HS-27A (cell line): ENCODE measurements around the gene ATP1A3.
"Not testable (repeated sequence)": the region's sequence is repeated elsewhere in the genome, so short reads cannot be mapped to it uniquely, and the experiment has no call there.

Experiments used
- DNase-seq: peaks from one replicate; pipeline ENCODE4 v3.0.0-alpha.2; 2012; ENCODE audit warnings: low read depth, missing footprints

Gene ATP1A3

GRCh38 chr19:42010245-42011126, 16.5 kb upstream of the ATP1A3 start:
- no peak for DNase-seq

- no peak for DNase-seq
These were observed 12.5 kb upstream of the ATP1A3 start for GRCh38 chr19:42006569-42006968.

- DNase-seq: no peak
These were observed 11.5 kb upstream of the ATP1A3 start for GRCh38 chr19:42005504-42005903.

GRCh38 chr19:42003506-42004294, 9.7 kb upstream of the ATP1A3 start:
- no peak for DNase-seq

GRCh38 chr19:41999878-42000208, 5.8 kb upstream of the ATP1A3 start:
- no peak for DNase-seq

GRCh38 chr19:41999071-41999877, 5.2 kb upstream of the ATP1A3 start:
- no peak for DNase-seq

GRCh38 chr19:41998246-41999020, 4.4 kb upstream of the ATP1A3 start:
- no peak for DNase-seq

GRCh38 chr19:41997851-41998229, 3.8 kb upstream of the ATP1A3 start:
- DNase-seq: no peak

GRCh38 chr19:41997121-41997850, 3.3 kb upstream of the ATP1A3 start:
- no peak for DNase-seq

- no peak for DNase-seq
These were observed 2.1 kb upstream of the ATP1A3 start for GRCh38 chr19:41995959-41996797.

- no peak for DNase-seq
These were observed 1.2 kb upstream of the ATP1A3 start for GRCh38 chr19:41994994-41995958.

GRCh38 chr19:41994521-41994971, 516 bp upstream of the ATP1A3 start:
- DNase-seq: no peak

- DNase-seq: not testable (repeated sequence)
These were observed 2.0 kb downstream of the ATP1A3 start for GRCh38 chr19:41991925-41992569.

- no peak for DNase-seq
These were observed 3.0 kb downstream of the ATP1A3 start for GRCh38 chr19:41991025-41991424.

- no peak for DNase-seq
These were observed 3.4 kb downstream of the ATP1A3 start for GRCh38 chr19:41990615-41991014.

- no peak for DNase-seq
These were observed 4.0 kb downstream of the ATP1A3 start for GRCh38 chr19:41990028-41990427.

- no peak for DNase-seq
These were observed 5.1 kb downstream of the ATP1A3 start for GRCh38 chr19:41988947-41989346.

- no peak for DNase-seq
These were observed 6.7 kb downstream of the ATP1A3 start for GRCh38 chr19:41987141-41987860.
